HG02798 (cell line): ENCODE measurements around the gene VGLL4.
"Not testable (repeated sequence)": the region's sequence is repeated elsewhere in the genome, so short reads cannot be mapped to it uniquely, and the experiment has no call there.

Experiments used
- ATAC-seq: cut with Tn5 transposase; IDR thresholded peaks from one replicate; pipeline ENCODE4 v1.9.1; 2021; ENCODE audit warnings: mild to moderate bottlenecking; ENCODE audit not compliant: unreplicated experiment, poor library complexity

The VGLL4 gene

DNA sequence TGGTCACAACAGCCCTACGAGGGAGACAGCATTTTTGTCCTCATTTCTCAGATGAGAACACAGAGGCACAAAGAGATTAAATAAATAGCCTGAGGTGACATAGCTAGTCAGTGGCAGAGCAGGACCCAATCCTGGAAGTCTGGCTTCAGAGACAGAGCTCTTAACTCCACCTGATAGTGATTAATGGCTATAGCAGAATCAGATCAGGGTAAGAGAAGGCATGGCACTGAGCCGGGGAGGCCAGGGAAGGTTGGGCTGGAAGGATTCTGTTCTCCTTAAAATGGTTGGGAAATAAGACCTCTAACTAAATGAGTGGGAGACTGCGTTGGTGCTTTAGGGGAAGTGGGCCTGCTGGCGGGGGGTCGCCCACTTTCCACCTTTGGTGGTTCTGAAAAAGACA is 104.5 kb downstream of the VGLL4 start:
- no peak for ATAC-seq

DNA sequence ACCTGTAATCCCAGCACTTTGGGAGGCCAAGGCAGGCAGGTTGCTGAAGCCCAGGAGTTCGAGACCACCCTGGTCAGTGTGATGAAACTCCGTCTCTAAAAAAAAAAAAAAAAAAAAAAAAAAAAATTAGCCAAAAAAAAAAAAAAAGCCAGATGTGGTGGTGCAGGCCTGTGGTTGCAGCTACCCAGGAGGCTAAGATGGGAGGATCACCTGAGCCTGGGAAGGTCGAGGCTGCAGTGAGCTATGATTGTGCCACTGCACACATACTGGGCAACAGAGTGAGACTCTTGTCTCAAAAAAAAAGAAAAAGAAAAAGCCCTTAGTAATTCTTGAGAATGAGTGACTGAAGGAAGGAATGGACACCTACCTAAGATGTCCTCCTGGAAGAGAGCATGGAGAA is 105.1 kb downstream of the VGLL4 start:
- no peak for ATAC-seq

DNA sequence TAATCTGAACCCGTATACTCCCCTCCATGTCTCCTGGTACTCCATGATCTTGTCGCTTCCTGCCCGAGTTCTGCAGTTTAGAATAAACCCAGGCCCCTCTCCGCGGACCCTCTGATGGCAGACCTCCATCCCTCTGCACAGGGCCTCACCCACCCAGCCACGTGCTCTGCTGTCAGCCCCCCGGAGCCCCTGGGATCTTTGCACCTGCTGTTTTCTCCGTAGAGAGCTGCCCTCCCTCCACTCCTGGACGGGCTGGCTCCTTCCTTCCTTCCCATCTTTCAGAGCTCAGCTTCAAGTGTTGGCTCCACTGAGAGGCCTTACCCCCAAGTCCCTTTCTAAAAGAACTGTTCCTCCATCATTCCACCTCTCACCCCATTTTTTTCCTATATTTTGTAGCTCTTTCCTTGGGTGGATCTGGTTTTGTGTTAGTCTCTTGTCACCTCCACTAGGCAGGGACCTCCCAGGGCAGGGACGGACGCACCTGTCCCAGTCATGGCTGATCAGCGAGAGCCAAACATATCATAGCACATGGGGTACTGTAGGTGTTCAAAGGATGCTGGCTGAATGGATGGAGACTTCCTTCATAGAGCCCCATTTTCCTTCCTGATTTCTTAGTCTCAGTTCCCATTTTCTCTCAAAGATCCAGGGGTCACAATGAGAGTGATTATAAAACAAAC is 106.6 kb downstream of the VGLL4 start:
- ATAC-seq, result no peak

DNA sequence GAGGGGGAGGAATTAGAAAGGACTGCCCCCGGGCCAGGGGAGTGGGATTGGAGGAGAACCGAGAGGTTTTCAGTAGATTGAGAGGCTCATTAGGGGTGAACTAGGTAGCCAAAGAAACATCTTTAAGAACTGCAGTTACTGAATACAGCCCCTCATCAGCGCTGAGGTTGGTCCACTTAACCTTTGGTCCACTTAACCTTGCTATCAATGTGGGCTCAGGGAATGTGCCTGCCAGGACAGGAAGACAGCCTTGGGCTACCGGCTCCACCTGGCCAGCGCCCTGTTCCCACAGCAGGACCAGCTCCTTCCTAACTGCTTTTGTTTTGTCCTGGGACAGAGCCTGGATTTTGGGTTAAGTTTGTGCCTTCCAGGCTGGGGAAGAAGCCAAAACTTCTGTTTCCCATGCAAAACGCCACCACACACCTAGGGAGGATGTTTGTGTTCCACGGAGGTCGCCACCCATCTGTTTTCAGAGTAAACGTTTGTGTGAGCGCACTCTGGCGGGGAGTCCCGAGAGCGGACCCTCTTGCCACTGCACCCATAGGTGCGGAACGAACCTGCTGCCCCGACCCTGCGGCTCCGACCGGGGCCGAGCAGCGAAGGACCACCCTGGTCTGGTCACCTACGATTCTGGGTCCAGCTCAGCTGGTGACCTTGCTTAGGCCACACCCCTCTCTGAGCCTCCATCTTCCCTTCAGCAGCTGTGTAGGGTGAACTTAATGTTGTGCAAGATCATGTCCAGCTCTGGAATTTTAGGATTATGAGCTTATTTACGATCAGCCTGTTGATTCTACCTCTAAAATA is 107.4 kb downstream of the VGLL4 start:
- ATAC-seq, result no peak

DNA sequence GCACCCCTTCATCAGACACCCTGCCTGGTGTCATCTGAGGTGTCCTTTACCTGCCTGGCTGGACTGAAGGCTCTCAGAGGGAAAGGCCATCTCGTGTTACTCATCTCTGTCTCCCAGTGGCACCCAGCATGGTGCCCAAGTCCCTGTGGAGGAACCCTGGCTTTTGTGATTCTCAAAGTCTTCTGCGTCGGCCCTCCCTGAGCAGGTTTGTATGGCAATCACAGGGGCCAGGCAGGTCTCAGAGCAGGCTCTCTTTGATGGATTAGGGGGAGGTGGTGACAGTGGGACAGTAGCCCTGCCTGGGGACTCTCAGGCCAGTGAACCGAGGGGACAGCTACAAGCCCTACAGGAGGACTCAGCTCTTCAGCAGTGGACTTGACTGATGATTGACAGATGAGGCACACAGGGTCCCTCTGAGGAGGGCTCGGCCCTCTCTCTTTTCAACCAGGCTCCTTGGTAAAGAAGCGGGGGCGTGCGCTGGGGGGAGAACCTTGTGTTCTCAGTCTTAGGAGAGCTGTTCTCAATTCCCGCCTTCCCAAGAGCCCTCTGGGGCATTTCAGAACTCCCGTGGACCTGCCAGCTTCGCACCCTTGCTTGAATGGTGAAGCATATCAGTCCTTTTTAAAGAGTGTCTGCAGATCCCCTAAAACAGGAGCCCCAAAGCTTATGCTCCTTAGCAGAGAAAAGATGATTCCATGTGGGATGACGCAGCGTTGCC is 108.3 kb downstream of the VGLL4 start:
- ATAC-seq, result no peak

DNA sequence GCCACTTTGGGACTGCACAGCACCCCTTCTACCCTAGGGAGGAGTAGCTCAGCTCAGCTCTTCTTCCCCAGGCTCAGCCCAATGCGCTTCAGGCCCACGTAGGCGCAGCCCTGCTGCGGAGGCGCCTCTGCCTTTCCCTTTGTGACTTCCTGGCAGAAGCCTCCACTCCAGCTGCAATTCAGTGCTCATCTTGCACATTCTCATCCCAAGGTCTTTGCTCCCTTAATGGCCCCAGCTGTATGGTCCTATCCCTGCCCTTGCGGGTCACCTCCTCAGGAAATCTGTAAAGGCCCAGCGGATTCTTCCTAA is 109.0 kb downstream of the VGLL4 start:
- no peak for ATAC-seq

DNA sequence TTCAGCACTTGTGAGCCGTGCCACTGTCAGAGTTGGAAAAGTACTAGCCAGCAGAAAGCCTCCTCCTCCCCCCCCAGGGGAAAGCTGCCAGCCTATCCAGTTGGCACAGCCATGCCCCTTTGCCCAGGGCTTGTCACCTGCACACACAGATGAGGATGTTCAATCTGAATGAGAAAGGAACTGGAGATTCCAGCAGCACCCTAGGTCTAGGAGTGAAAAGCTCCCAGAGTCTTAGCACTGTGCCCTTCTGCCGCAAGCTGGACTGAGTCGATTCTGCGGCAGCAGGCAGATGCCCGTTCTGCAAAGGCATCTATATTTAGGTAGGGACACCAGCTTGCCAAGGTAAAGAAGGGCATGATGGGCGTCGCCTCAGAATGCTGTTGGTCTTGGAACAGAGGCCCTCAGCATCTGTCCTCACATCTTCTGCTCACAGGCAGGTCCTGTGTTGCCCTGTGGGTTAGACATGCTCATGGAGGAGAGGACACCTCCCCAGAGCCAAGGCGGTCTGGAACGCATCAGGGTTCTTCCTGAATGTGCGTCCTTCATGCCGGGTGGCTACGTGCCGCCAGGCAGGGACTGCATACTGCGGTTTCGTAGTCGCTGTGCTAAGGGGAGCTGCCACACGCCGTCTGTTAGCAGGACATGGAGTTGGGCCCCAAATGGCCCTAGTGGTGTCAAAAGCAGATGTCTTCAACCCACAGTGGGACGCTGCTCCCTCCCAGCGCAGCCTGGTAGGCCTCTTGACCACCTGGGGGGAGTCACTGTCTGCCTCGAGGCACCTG is 109.5 kb downstream of the VGLL4 start:
- no peak for ATAC-seq

DNA sequence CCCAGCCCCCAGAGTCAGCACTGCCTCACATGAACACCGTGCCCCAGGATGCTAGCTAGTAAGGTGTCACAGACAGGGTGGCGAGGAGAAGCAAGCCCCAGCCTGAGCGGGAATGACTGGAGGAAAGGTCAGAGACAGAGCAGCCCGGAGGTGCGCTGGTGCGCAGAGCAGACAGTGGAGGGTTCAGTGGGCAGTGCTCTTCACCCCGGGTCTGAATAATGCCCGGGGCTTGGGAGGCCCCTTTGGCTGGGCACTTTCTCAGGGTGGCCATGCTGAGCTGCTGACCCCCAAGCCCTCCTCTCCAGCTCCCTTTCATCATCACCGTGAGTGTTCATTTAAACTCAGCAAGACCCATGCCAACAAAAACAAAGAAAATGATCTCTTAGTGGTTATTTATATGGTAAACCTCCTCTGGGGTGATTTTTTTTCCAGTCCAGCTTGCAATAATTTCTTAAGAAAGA is 110.8 kb downstream of the VGLL4 start:
- no peak for ATAC-seq

DNA sequence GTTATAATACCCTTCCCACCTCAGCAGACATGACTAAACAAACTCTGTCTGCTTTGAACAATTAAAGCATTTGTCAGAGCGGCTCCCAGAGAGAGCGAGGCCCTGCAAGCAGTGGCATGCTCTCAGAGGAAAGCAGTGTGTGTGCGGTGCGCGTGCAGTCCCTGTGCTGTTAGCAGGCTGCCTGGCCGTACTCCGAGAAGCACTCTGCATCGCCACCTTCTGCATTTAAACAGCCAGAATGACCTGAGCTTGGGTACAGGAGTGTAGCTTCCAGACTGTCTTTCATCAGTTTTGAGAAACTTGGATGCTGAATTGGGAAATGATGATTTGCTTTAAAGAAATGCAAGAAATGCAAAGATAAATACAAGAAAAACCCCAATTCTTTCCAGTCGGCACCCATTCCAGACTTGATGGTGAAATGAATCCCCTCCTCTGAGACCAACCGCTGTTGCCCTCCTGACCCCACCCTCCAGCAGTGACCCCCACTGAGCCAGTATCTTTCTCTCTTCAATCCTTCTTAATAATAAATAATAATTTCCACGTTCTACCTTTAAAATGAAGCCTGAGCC is 113.5 kb downstream of the VGLL4 start:
- ATAC-seq, result no peak

DNA sequence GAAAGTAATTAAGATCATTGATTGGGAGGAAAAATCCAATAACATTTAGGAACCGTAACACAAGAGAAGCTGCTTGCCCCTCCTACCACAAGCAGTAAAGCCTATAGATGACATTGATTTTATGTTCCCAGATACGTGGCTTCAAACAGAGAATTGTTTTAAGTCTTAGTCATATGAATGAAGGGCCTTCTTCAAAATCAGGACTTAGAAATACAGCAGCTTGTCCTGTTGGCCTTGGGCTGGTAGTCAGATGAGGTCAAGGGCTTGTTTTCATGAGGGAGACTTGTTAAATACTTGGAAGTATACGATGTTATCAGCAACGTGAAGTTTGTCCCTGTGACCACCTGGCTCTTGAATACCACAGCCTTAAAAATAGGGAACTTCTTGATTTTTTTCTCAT is 114.4 kb downstream of the VGLL4 start:
- ATAC-seq, result no peak

DNA sequence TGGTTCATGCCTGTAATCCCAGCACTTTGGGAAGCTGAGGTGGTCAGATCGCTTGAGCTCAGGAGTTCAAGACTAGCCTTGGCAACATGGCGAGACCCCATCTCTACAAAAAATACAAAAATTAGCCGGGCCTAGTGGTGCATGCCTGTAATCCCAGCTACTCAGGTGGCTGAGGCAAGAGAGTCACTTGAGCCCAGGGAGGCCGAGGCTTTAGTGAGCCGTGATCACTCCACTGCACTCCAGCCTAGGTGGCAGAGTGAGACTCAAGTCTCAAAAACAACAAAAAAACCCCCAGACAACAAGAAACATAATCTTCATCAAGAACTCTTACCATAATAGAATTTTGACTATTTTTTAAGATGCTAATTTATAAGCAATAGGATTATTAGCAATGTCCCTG is 117.6 kb downstream of the VGLL4 start:
- not testable (repeated sequence) for ATAC-seq

DNA sequence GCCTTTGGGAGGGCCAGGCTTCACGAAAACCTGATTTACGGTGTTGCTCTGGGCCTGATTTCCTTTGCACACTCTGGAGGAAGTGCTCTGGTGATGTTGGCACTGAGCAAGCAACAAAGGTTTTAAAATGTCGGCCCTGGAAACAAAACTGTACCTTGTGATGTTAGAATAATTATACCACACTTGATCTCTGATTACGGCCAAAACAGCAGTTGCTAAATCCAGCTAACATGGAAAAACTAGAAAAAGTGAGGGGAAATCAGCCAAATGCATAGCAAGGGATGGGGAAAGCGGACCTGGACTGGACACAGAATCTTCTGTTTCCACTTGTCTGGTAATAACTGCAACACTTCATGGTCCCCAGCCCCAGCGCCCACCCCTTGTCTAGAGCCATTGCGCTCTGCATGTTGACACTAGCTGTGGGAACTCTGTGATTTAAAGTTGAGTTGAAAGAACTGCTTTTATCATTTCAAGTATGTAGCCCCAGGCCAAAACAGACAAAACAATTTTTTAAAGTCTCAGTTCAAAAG is 120.1 kb downstream of the VGLL4 start:
- no peak for ATAC-seq

DNA sequence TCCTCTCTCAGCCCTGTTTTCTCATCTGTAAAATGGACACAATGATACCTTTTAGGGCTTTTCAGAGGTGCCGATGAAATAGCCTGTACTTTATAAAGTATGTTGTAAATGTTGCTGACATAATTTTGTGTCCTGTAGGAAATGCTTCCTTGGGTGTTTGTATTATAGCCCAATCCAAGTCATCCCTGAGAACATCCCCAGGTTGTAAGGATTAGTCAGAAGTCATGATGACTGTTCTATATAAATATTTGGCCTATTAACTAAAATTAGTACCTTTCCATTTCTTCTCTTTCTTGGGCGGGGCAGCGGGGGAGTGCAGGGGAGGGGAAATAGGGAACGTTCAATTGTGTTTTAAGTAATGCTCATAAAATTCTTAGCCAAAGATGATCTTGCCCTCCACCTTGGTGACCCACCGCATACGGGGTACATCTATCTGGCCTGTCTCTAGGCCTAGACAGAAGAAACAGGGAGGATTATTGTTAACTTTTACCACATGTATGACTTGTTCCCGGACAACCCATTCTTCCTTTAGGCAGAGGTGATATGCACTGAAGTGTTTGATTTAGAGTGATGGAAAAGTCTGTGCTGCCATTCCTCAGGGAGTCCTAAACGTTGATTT is 120.7 kb downstream of the VGLL4 start:
- ATAC-seq, result no peak

DNA sequence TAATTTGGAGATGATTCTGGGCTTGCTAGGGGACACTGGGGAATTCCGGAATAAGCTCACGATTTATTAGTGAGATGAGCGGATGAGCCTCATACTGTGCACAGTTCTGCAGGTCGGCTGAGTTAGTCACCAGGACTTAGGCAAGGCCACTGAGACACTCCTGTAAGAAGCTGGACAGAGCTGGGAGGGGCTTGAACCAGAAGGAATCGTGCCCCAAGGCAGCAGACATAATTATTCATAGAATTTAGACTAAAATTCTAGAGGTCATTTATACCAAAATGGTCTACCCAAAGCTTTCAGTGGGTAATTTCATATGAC is 121.4 kb downstream of the VGLL4 start:
- no peak for ATAC-seq

DNA sequence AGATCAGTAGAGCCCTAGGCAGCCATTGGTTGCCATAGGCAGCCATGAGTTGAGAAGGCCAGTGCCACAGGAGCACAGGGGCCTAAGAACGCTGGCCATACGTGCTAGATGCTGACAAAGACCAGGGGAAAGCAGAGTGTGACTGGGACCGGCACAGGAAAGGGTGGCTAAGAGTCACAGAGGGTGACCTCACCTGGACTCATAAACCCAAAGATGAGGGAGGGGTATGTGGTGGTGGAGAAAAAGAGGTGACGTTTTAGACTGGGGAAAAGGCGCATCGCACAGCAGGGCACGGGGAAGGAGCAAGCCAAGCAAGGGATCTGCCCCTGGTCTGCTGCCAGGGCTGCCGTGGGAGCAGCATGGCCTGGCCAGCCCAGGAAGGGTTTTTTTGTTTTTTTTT is 122.5 kb downstream of the VGLL4 start:
- ATAC-seq, result no peak

DNA sequence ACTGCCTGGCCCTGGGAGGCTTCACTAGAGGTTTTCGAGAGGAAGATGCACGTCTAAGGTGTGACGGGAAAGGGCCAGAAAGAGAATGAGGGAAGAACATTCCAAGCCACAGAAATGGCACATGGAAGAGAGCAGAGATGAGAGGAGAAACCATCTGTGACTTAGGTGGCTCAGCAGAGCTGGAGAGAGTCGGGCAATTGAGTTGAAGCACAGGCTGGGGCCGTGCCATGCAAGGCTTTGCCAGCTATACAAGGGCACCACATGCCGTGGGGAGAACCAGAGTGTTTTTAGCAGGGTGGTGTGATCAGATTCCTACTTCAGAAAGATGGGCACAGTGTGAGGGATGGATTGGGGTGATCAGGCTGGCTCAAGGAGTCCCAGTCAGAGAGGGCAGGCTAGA is 126.1 kb downstream of the VGLL4 start:
- no peak for ATAC-seq

DNA sequence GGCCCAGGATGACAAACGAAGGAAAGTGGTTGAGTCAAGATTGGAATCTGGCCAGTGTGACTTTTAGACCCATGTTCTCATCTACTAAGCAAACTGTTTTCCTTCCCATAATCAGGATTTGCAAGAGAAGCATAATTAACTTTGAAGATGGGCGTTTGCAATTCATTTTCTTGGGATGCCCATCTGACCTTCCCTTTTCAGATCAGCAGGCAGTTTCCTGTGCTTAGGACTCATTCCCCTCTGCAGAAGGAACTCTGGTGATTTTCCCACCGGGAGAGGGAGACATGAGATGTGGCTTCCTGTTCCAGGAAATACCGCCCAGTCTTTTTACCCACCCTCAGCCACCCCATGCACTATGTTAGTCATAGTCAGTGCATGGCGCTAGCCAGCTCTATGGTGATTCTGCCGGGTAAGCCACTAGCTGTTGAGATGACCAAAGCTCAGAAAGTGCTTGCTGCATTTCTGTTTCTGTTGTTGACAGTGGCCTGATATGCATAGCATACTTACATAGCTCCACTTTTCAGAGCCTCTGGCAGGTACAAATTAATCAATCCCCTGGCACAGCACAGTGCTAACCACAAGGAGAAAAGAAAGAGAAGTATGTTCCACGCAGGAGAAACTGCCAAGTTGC is 129.4 kb downstream of the VGLL4 start:
- no peak for ATAC-seq

DNA sequence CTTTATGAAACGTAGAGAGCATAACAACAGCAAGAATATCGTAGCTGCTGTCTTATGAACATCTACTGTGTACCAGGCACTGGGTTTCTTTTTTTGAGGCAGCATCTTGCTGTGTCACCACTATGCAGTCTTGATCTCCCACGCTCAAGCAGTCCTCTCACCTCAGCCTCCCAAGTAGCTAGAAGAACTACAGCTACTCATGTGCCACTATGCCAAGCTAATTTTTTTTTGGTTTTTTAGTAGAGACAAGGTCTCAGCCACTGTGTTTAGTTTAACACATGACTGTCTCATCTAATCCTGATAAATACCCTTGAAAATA is 129.9 kb downstream of the VGLL4 start:
- no peak for ATAC-seq

DNA sequence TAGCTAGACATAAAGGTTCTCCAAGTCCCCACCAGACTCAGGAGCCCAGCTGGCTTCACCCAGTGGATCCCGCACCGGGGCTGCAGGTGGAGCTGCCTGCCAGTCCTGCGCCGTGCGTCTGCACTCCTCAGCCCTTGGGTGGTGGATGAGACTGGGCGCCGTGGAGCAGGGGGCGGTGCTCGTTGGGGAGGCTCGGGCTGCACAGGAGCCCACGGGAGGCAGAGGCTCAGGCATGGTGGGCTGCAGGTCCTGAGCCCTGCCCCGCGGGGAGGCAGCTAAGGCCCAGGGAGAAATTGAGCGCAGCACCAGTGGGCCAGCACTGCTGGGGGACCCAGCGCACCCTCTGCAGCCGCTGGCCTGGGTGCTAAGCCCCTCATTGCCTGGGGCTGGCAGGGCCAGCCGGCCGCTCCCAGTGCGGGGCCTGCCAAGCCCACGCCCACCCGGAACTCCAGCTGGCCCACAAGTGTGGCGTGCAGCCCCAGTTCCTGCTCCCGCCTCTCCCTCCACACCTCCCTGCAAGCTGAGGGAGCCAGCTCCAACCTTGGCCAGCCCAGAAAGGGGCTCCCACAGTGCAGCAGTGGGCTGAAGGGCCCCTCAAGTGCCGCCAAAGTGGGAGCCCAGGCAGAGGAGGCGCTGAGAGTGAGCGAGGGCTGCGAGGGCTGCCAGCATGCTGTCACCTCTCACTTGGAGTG is 130.4 kb downstream of the VGLL4 start:
- not testable (repeated sequence) for ATAC-seq
